ENCODE results near the gene ASXL2. TPM values are rescaled to one million over a fixed set of nuclear protein-coding genes. Genes with fewer than 3 reads are reported as not detected.

Gene ASXL2
- total RNA-seq, 1 donor: 22.0 TPM

DNA sequence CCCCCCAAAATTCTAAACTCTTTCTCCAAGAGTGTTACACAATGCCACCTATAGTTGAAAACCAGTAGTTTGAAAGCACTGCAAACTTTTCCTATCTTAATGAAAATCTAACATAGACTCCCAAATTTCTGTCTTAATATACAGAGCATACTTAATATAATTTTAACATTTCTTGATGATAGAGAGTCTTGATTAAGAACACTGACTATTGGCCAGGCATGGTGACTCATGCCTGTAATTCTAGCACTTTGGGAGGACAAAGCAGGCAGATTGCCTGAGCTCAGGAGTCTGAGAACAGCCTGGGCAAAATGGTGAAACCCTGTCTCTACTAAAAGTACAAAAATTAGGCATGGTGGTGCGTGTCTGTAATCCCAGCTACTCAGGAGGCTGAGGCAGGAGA, 34.2 kb downstream of the ASXL2 start:
- no peak overlapping the region for H3K4me3 ChIP-seq (ENCODE audit: low read depth, low read length)
- TF ChIP-seq, protein P1, sequence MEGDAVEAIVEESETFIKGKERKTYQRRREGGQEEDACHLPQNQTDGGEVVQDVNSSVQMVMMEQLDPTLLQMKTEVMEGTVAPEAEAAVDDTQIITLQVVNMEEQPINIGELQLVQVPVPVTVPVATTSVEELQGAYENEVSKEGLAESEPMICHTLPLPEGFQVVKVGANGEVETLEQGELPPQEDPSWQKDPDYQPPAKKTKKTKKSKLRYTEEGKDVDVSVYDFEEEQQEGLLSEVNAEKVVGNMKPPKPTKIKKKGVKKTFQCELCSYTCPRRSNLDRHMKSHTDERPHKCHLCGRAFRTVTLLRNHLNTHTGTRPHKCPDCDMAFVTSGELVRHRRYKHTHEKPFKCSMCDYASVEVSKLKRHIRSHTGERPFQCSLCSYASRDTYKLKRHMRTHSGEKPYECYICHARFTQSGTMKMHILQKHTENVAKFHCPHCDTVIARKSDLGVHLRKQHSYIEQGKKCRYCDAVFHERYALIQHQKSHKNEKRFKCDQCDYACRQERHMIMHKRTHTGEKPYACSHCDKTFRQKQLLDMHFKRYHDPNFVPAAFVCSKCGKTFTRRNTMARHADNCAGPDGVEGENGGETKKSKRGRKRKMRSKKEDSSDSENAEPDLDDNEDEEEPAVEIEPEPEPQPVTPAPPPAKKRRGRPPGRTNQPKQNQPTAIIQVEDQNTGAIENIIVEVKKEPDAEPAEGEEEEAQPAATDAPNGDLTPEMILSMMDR (IDR thresholded peaks at IDR 0.05; ENCODE audit: insufficient read depth, low read length): no peak
- DNase-seq (ENCODE audit: low read depth): peak; percentile 57

DNA sequence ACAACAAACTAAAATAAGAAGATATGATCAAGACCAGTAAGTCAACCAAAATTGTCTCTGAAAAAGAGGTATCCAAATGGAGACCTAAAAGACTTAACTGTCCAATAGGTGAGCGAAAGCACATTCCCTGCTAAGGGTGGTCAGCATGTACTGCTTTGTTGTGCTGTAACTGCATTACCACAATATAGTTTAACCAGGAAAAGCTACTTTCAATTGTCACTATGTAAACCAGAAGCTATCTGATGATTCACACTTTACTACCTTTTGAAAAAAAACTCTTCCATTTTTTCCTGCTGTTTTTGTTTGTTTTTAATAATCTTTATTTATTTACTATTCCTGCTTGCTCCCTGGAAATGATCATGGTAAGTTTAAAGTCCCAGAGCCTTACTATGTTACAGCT, 36.1 kb downstream of the ASXL2 start:
- no peak overlapping the region for H3K4me3 ChIP-seq (ENCODE audit: low read depth, low read length)
- TF ChIP-seq, protein P1 (IDR thresholded peaks at IDR 0.05; ENCODE audit: insufficient read depth, low read length): no peak
- no peak for DNase-seq (ENCODE audit: low read depth)

DNA sequence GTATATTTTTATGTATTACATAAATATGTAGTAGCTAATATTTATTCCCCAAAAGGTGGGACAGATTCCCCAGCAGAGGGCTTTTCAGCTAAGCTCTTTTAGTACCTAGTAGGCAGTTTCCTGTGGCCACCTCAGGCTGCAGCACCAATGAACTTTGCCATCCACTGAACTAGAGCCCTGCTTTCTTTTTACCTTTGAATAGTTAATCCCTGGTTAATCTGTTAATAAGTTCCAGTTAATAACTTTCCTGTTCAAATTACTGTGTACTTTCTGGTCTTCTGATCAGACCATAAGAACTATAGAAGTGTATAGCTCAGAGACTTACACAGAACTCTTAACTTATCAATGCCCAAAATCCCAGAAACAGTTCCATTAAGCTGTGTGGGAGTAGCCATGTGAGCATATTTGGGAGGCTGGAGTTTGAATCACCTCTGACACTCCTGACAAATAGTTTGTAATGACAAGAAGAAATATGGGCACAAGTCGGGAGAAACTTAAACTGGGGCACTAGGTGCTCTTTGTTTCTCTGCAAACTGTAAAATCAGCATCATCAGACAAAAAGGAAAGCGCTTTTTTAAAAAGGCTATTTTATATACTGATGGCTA, 40.0 kb downstream of the ASXL2 start:
- DNase-seq (ENCODE audit: low read depth): no peak
- no peak overlapping the region for H3K4me3 ChIP-seq (ENCODE audit: low read depth, low read length)
- TF ChIP-seq, protein P1 (IDR thresholded peaks at IDR 0.05; ENCODE audit: insufficient read depth, low read length): no peak

DNA sequence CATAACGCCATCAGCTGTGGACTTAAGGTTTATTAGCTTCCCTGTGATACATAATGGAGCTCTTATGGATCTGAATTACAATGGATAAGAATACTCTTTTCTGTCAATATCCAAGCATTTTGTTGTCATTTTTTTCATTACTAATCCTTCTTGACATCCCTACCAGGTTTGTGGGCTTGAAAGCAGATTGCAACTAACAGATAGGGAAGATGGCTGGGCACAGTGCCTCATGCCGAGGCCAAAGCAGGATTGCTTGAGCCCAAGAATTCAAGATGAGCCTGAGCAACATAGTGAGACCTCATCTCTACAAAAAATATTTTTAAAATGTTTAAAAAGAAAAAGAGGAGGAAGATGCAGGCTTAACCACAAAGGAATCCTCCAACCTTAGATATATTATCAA, 42.4 kb downstream of the ASXL2 start:
- no peak for DNase-seq (ENCODE audit: low read depth)
- TF ChIP-seq, protein P1 (IDR thresholded peaks at IDR 0.05; ENCODE audit: insufficient read depth, low read length): no peak
- H3K4me3 ChIP-seq (ENCODE audit: low read depth, low read length): no peak overlapping the region

DNA sequence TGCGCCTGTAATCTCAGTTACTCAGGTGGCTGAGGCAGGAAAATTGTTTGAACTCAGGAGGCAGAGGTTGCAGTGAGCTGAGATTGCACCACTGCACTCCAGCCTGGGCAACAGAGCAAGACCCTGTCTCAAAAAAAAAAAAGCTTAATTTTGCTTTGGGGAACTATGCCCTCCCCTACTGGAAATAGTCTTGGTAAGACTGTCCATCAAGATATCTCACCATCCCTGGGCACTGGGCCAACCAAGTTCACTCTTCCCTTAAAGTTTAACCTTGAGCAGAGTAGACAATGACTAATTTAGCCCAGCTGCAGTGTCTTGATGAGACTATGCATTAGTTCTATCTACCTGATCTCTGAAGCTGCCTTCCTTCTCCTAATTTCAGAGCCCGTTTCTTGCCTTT, 44.7 kb downstream of the ASXL2 start:
- H3K4me3 ChIP-seq (ENCODE audit: low read depth, low read length): no peak overlapping the region
- DNase-seq (ENCODE audit: low read depth): no peak
- TF ChIP-seq, protein P1 (IDR thresholded peaks at IDR 0.05; ENCODE audit: insufficient read depth, low read length): no peak

DNA sequence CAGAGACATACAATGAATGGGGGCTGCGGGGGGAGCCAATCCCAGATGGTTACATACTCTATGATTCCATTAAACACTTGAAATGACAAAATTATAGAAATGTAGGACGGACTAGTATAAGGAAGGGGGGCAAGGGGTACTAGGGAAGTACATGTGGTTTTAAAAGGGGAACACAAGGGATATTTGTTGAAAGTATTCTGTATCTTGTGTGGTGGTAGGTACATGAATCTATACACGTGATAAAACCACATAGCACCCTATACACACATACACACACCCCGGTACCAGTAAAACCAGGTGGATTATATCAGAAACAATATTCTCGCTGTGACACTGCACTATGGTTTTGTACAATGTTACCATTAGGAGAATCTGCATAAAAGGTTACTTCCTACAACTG, 45.4 kb downstream of the ASXL2 start:
- H3K4me3 ChIP-seq (ENCODE audit: low read depth, low read length): no peak overlapping the region
- TF ChIP-seq, protein P1 (IDR thresholded peaks at IDR 0.05; ENCODE audit: insufficient read depth, low read length): no peak
- no peak for DNase-seq (ENCODE audit: low read depth)
